Upper lobe of left lung (tissue), 4 donors: Measurements from ENCODE around the gene EXT2.

Experiments used
- EP300 ChIP-seq, 4 donors: sonication (generic); formaldehyde crosslinking; IDR thresholded peaks; one replicate each; pipeline ENCODE4 v1.5.1; 2017; ENCODE audit warnings: antibody characterized with exemption in 4 of 4, control low read depth in 2 of 4
- POLR2A ChIP-seq, 4 donors: fragments of 450-650 bp; IDR thresholded peaks; one replicate each; pipeline ENCODE4 v1.5.1; 2016 to 2017; ENCODE audit warnings: antibody characterized with exemption in 4 of 4, mild to moderate bottlenecking in 2 of 4
- POLR2AphosphoS5 ChIP-seq, 2 donors: sonication (generic); formaldehyde crosslinking; IDR thresholded peaks; one replicate each; pipeline ENCODE4 v1.5.1; 2017; ENCODE audit warnings: antibody characterized with exemption in 2 of 2
- TF ChIP-seq, protein P1 (sequence below), 6 experiments: fragments of 450-650 bp in 4 of 6; fragments of 200-600 bp in 2 of 6; sonication (generic) in 2 of 6; IDR thresholded peaks; one replicate each; pipeline ENCODE4 v1.5.1; 2016 to 2019; ENCODE audit warnings: antibody characterized with exemption in 6 of 6

DNA sequence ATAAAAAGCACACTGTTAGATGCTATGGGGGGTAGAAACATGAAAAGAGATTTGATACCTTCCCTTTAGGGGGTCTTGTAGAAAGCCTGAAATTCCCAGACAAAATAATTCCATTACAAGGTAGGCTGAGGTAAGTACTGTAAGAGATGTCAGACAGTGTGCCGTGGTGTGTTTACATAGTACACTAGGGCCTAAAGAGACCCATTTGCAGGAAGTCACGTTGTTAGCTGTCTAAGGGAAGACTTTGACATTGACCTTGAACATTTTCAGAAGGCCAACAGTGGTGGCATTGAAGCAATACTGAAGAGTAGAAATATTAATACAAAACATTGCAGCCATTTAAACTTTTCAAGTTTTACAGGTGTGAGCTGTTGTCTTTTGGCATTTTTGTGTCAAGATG lies 30.8 kb downstream of the EXT2 start:
- TF ChIP-seq, protein P1, sequence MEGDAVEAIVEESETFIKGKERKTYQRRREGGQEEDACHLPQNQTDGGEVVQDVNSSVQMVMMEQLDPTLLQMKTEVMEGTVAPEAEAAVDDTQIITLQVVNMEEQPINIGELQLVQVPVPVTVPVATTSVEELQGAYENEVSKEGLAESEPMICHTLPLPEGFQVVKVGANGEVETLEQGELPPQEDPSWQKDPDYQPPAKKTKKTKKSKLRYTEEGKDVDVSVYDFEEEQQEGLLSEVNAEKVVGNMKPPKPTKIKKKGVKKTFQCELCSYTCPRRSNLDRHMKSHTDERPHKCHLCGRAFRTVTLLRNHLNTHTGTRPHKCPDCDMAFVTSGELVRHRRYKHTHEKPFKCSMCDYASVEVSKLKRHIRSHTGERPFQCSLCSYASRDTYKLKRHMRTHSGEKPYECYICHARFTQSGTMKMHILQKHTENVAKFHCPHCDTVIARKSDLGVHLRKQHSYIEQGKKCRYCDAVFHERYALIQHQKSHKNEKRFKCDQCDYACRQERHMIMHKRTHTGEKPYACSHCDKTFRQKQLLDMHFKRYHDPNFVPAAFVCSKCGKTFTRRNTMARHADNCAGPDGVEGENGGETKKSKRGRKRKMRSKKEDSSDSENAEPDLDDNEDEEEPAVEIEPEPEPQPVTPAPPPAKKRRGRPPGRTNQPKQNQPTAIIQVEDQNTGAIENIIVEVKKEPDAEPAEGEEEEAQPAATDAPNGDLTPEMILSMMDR (IDR thresholded peaks at IDR 0.05) = no peak
- TF ChIP-seq EP300 (IDR thresholded peaks at IDR 0.05) (no peak), POLR2A (IDR thresholded peaks at IDR 0.05) (no peak), POLR2AphosphoS5 (IDR thresholded peaks at IDR 0.05) (no peak)
